Measurements from ENCODE around the gene MYADM.
"Not testable (repeated sequence)": the region's sequence is repeated elsewhere in the genome, so short reads cannot be mapped to it uniquely, and the experiment has no call there.

MYADM gene
- 8.1 to 157 (median 46.7) reads per million in 17 experiments for total RNA-seq

DNA sequence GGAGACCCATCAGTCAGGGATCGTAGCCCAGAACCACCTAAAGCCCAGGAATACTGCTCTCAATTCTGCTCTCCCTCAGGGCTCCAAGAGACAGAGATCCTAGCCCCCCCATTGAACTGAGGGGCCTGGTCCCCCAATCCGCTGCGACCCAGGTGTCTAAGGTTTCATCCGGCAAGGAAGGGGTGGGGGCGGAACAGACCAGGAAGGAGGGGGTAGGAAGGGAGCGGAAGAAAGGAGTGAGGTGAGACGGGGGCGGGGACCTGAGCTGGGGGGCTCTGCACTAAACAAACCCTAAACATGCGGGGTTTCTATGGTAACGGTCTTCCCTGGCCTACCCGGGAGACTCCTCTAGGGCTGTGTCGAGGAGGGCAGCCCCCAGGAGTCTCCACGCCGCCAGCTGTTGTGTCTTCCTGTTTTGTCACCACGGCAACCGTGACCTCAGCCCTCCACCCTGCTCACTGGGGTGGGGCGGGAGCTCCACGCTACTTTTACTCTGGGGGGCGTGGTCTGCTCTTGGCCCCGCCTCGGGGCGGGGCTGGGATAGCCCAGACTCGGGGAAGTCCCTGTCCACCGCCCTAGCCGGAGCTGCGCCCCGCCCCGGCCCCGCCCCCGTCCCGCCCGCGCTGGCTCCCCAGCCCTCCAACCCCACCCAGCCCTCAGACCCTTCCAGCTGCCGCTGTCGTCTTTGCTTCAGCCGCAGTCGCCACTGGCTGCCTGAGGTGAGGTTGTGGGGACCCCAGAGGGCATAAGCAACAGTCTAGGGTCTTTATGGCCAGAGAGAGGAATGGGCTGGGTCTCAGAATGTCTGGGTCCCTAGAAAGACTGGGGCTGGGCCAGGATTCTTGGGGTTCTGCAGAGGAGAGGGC is at the start of gene MYADM:
Gene MYADM (plus strand): TSS at position 659 of the 866 bp plus-strand sequence. CDS start 5,647 bp downstream, outside the sequence.
- peak; percentile 99 for DNase-seq

- DNase-seq, result no peak
Measured at GRCh38 chr19:53818756-53819155, 48.9 kb upstream of the MYADM start.

- DNase-seq, result no peak
Measured at GRCh38 chr19:53819861-53820260, 47.8 kb upstream of the MYADM start.

DNA sequence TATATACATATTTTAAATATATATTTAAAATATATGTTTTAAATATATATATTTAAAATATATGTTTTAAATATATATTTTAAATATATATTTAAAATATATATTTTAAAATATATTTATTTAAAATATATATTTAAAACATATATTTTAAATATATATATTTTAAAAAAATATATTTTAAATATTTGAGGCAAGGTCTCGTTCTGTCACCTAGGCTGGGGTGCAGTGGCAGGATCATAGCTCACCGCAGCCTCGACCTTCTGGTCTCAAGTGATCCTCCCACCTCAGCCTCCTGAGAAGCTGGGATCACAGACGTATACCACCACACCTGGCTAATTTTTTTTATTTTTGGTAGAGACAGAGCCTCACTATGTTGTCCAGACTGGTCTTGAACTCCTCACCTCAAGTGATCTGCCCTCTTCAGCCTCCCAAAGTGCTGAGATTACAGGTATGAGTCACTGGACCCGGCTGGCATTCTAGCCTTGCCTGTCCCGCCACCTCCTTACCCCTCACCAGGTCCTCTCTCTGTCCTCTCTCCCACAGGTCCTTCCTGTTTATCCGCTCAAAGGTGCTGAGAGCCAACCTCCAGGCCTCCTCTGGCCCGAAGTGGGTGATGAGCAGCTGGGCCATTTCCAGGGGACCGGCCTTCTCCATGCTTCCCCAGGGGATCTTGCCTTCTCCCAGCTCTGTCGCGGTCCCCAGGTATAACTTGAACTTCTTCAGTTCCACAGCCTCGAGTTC is 44.1 kb upstream of the MYADM start:
- peak in 1 of 4 experiments; percentile 24 for DNase-seq

- peak; percentile 89 to 96 (median 92) for DNase-seq
Measured at GRCh38 chr19:53824134-53824611, 43.5 kb upstream of the MYADM start, which contains the start of gene NLRP12. Gene NLRP12 (minus strand): TSS chr19:53824314. CDS start chr19:53824174, 140 bp downstream.

- DNase-seq, result peak in 1 of 4 experiments; percentile 38
Measured at GRCh38 chr19:53826876-53827275, 40.8 kb upstream of the MYADM start.

- DNase-seq, result no peak
Measured at GRCh38 chr19:53828531-53828930, 39.2 kb upstream of the MYADM start.

DNA sequence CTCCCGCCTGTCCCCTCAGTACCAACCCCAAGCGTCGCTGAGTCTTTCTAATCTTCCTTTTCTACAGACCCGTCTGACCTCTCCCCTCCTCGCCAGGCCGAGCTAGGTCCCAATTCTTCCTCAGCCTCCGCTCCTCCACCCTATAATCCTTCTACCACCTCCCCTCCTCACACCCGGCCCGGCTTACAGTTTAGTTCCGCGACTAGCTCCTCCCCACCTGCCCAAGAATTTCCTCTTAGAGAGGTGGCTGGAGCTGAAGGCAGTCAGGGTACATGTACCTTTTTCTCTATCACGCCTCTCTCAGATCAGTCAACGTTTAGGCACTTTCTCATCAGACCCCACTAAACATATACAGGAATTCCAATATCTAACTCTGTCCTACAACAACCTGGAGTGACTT is 34.8 kb upstream of the MYADM start:
- not testable (repeated sequence) for DNase-seq

DNA sequence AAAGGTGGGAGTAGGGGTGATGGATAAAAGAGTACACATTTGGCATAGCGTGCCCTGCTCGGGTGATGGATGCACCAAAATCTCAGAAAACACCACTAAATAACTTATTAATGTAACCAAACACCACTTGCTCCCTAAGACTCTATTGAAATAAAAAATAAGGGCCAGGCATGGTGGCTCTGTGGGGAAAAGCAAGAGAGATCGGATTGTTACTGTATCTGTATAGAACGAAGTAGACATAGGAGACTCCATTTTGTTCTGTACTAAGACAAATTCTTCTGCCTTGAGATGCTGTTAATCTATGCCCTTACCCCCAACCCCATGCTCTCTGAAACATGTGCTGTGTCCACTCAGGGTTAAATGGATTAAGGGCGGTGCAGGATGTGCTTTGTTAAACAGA is 29.2 kb upstream of the MYADM start:
- DNase-seq, result not testable (repeated sequence)

DNA sequence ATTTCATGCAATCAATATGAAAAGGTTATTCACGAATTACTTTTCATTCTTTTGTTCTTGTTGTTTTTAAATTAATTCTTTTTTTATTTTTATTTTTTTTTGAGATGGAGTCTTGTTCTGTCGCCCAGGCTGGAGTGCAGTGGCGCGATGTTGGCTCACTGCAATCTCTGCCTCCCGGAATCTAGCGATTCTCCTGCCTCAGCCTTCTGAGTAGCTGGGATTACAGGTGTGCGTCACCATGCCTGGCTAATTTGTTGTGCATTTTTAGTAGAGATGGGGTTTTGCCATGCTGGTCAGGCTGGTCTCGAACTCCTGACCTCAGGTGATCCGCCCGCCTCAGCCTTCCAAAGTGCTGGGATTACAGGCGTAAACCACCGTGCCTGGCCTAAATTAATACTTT is 27.4 kb upstream of the MYADM start:
- not testable (repeated sequence) for DNase-seq

DNA sequence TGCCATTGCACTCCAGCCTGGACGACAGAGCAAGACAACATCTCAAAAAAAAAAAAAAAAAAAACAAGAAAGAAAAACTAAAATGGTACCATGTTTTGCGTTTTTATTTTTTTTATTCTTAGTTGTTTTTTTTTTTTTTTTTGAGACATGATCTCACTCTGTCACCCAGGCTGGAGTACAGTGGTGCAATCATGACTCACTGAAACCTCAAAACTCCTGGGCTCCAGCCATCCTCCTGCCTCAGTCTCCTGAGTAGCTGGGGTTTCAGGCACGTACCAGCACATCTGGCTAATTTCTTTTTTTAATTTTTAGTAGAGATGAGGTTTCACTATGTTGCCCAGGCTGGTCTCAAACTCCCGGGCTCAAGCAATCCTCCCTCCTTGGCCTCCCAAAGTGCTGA is 26.8 kb upstream of the MYADM start:
- DNase-seq, result peak; percentile 60 to 76 (median 70)

DNA sequence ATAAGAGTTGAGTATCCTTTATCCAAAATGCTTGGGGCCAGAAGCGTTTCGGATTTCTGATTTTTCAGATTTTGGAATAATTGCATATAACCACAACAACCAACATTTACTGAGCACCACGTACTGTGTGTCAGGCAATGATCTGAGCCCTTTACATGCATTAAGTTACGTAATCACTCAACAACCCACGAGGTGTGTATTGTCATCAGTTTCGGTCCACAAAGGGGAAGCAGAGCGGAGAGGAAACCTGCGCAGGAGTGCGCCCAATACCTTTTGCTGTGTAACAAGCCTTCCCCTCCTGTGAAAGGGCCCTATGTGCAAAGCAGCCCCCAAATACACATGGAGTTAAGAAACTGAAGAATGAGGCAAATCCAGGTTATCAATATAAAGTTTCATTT is 22.8 kb upstream of the MYADM start:
- DNase-seq, result peak; percentile 73 to 89 (median 82)

- no peak for DNase-seq
Measured at GRCh38 chr19:53847555-53847954, 20.1 kb upstream of the MYADM start.

DNA sequence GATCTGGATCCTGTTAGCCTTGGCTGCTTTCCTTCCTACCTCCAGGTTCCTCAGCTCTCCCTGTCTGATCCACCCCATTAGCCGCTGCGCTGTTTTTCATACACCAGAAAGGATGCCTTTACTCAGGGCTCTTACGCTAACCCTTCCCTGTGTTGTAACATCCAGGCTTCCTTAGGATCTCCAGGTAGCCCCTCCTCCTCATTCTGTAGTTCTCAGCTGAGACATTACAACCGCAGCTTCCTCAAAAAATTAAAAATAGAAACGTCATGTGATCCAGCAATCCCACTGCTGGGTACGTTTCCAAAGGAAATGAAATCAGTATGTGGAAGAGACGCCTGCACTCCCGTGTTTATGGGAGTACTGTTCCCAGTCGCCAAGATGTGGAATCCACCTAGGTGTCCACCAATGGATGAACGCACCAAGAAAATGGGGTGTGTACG is 18.4 kb upstream of the MYADM start:
- DNase-seq, result peak; percentile 73 to 92 (median 86)

DNA sequence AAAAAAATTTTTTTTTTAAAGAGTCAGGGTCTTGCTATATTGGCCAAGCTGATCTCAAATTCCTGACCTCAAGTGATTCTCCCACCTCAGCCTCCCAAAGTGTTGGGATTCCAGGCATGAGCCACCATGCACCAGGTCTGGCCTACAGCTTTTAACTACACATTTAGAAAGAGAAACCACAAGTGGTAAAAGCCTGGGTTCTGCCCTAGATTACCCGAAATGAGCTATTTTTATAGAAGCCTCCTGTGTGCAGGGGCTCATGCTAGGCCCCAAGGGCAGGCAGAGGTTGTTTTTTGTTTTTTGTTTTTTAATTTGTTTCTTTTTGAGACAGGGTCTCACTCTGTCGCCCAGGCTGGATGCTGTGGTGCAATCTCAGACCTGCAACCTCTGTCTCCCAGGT is 14.0 kb upstream of the MYADM start:
- no peak for DNase-seq

DNA sequence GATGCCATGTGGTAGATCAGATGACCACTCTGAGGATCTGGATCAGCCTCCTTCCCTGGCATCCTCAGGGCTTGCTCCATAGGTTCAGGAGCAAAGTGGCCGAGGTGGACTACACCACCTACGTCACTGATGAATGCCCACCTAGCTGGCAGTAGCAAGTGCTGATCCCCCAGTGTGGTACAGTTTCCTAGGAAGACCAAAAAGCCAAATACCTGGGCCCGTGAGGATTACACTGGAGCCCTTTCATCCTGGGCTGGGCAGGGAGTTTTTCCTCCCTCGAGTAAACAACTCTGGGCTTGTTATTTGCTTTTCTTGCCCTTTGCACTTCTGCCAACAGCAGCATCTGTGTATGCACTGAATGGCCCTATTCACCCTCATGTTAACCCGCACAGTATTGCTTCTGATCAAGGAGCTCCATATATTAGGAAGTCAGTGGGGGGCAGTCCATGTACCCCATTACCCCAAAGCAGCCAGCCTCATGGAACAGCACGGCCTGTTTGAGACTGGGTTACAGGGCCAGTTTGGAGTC is 3.3 kb upstream of the MYADM start:
- no peak for DNase-seq

DNA sequence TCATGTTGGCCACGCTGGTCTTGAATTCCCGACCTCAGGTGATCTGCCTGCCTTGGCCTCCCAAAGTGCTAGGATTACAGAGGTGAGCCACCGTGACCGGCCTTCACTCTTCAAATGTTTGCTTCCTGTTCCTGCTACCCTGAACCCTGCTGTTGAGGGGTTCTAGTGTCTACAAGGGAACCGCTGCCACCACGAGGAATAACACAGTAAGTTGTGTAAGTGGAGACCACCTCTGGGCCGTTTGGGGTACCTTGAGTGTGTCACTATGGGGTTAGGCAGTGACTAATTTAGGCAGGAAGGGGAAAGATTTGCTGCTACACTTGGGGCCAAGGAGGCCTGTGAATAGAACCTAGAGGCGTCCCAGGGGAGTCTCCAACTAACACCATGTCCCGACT is 2.2 kb upstream of the MYADM start:
- no peak for DNase-seq

GRCh38 chr19:53865918-53866864 is 1.5 kb upstream of the MYADM start:
- peak; percentile 54 to 85 (median 67) for DNase-seq

DNA sequence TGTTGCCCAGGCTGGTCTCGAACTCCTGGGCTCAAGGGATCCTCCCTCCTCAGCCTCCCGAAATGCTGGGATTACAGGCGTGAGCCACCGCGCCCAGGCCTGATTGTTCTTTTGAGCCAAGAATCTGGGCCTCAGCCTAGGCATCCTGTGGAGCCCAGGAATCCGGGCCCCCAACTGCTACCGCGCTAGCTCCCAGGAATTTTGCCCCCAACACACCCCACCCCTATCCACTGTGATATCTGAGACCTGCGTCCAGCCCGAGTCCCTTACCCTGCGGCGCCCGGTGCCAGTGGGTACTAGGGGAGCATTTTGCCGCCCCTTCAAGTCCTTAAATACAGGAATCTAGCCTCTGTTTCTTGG is 838 bp upstream of the MYADM start:
- no peak for DNase-seq

GRCh38 chr19:53868091-53868891 is 608 bp downstream of the MYADM start:
- DNase-seq, result peak; percentile 60 to 84 (median 72)
